Amygdala (tissue), 56 donors: ENCODE data around the gene LOXL3.

Source experiments
- DNase-seq, 56 donors: peaks; one replicate each; lab custom pipeline; 2025; lab: John Stamatoyannopoulos, UW

LOXL3 gene

GRCh38 chr2:74529357-74530238 is 24.1 kb downstream of the LOXL3 start, which contains the start of the genes AUP1 and HTRA2:
TSS of gene AUP1 (minus strand) at chr2:74529706. CDS start at chr2:74529629, 77 bp downstream.
TSS of gene HTRA2 (plus strand) at chr2:74529933. CDS start at chr2:74530007, 74 bp downstream.
- peak; percentile 59 to 99 (median 98) for DNase-seq

- DNase-seq, result peak in 1 of 56 donors; percentile 73
Observed at GRCh38 chr2:74528600-74529356, 25.0 kb downstream of the LOXL3 start.

DNA sequence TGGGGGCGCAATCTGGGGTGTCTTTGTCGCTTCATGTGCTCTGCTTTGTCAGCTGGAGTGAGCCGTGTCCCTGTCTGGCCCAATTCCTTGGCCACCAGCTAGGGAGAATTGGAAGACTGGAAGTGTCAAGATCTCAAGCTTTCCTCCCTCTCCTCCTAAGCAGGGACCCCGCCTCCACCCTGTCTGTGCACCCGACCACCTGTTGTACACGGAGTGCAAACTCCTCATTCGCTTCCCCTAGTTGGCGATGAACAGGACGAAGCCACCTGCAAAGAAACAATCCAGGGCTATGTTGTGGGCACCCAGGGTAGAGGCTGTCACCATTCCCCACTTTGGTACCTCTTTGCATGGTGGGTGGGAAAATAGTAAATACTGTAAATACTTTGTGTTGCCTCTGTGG is 26.0 kb downstream of the LOXL3 start:
- no peak for DNase-seq

GRCh38 chr2:74526649-74527230 is 27.0 kb downstream of the LOXL3 start:
- no peak for DNase-seq

- DNase-seq, result peak in 6 of 56 donors; percentile 2 to 20 (median 12)
Observed at GRCh38 chr2:74525717-74526648, 27.8 kb downstream of the LOXL3 start, which contains the start of gene DQX1. TSS of gene DQX1 (minus strand) at chr2:74526231. CDS start at chr2:74525729, 502 bp downstream.

- DNase-seq, result no peak
Observed at GRCh38 chr2:74524955-74525716, 28.6 kb downstream of the LOXL3 start.

DNA sequence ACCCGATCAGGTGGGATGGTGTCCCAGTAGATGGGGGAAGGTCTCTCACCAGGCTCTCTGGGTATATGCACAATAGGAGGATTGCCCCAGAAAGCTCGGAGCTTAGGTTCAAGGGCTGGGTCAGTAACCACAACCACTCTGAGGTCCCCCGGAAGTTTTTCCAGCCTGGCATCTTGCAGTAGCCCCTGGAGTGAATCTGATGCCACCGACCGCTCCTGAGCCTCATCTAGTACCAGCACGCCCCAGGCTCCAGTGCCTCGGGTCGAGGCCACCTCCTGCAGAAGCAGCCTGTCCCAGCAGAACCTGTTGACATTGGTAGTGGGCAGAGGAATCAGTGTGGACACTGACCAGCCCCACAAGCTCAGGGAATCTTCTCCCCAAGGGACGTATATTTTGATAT is 29.7 kb downstream of the LOXL3 start:
- DNase-seq, result no peak

DNA sequence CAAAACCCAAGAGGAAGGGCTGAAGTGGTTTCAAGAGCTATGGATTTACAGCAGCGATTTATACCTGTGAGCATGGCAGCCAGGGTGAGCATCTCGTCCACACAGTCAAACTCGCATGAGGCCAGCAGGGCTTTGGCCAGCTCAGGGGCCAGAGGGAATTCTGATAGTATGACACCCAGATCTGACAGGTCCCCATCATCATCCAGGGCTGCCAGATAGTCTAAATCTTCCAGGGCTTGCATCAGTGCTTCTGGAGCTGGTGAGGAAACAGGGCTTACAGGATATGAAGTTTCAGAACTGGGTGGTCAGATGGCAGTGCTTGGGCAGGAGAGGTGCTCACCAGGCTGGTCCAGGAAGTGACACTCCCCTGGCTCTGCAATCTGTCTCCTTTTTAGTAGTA is 31.2 kb downstream of the LOXL3 start:
- no peak for DNase-seq

DNA sequence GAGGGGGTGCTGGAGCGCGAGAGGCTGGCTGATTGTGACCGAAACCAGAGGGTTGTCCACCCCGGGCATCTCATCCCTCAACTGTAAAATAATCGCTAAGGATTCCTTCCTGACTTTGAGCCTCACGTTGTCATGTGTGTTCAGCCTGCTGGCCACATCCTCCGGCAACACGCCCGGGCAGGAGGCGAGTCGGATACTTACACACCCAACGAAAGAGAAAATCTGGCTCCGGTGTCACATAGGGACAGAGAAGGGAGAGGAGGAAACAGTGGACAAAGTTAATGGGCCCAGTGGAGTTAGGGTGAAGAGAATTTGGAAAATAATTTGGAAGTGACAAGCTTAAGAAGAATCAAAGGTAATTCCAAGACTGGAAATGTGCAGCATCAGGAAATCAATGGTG is 37.1 kb downstream of the LOXL3 start:
- no peak for DNase-seq

DNA sequence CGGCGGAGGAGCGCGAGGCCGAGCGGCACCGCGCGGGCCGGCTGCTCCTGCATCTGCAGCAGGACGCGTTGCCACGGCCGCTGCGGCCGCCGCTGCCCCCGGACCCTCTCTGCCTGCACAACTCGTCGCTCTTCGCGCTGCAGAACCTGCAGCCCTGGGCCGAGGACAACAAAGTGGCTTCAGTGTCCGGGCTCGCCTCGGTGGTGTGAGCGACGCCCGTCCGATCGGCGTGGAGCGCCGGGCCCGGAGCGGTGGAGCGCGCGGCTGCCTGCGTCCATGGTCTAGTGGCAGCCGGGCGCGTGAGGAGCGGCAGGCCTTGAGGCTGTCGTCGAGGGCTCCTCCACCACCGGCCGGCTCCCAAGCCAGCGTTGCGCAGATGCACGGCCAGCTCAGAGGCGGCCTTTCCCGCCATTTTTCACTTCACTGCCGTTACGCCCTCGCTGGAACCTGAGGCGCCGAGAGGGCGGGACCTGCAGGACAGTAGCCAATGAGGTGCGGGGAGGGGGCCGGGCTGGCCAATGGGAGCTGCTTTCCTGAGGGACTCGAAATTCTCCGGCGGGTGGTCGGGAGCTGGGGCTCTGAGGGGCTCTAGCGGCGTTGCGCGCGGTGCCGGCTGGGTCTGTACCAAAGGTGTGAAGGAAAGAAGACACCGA is 37.6 kb downstream of the LOXL3 start:
- peak in 21 of 56 donors; percentile 0 to 51 (median 19) for DNase-seq

GRCh38 chr2:74515271-74515980 is 38.3 kb downstream of the LOXL3 start:
- no peak for DNase-seq

DNA sequence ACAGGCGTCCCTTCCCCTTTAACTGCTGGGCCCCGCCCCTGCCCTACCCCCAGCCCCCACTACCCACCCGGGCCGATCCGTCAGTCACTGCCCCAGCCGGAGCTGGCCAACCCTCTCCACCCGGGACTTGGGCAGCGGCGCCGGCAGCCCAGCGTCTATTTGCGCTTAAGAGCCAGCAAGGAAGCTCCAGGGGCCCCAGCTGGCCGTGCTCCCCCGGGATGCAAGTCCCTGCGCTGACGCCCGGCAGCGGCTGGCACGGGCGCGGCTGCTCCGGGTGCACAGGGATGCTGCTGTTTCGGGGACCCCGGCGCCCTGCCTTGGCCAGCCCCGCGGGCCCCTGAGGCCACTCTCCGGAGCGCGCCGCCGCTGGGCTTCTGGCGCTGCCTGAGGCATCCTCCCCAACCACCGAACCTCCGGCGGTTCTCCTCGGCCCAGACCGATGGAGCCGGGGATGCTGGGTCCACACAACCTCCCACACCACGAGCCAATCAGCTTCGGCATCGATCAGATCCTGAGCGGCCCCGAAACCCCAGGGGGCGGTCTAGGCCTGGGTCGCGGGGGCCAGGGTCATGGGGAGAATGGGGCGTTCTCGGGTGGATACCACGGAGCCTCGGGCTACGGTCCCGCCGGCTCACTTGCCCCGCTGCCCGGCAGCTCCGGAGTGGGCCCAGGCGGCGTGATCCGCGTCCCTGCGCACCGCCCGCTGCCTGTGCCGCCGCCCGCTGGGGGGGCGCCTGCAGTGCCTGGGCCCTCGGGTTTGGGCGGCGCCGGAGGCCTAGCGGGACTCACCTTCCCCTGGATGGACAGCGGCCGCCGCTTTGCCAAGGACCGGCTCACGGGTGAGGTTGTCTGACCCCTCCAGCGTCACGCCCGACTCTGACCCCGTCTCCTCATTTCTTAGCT is 39.1 kb downstream of the LOXL3 start, which contains the start of gene TLX2:
TSS of gene TLX2 (plus strand) at position 83 of the 903 bp plus-strand sequence. CDS start at position 440, 357 bp downstream.
- DNase-seq, result no peak

- DNase-seq, result no peak
Observed at GRCh38 chr2:74513605-74514367, 40.0 kb downstream of the LOXL3 start.

DNA sequence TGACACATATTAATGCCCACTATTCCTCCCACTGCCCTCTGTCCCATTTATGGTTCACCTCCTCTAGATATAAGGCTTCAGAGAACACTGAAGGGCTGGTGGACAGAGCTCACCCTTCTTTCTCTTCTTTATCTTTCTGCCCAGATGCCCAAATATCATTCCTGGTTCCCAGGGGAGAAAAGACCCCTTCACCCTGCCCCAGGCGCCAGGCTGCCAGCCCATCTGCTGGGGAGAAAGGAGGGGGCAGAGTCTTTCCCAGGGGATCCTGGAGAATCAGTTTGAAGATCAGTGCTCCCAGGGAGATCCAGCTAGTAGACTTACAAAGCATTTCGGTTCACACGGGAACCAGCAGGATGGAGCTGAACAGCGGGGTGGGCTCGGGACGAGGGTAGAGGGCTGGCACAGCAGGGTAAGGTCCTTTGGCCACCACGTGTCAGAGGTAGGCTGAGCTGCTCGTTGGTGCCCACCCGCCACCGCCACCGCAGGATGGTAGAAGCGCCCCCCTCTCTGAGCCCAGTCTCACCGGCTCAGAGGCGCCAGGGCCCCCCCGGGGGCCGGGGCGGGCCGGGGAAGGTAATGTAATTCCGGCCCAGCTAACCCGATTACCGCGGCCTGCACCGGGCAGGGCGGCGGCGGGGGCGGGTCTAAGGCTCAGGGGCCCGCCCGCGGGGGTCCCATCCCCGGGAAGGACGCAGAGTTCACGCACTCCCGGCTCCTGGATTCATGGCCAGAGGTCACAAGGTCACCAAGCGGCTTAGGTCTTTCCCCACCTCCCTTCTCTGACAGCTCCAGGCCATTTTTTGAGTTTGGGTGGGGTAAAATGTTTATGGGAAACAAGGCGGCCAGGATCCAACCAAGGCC is 40.8 kb downstream of the LOXL3 start:
- DNase-seq, result no peak
